HG03280 (cell line): Measurements from ENCODE around the gene FILIP1L.

ENCODE experiments used
- ATAC-seq: cut with Tn5 transposase; IDR thresholded peaks from one replicate; pipeline ENCODE4 v1.9.1; 2021; ENCODE audit warnings: mild to moderate bottlenecking, moderate library complexity; ENCODE audit not compliant: unreplicated experiment

The FILIP1L gene

GRCh38 chr3:99955773-99956562 is 158.3 kb downstream of the FILIP1L start:
- ATAC-seq = no peak

GRCh38 chr3:99954914-99955644 is 159.2 kb downstream of the FILIP1L start:
- no peak for ATAC-seq

GRCh38 chr3:99953596-99953995 is 160.7 kb downstream of the FILIP1L start:
- ATAC-seq = no peak

- no peak for ATAC-seq
Observed at GRCh38 chr3:99952306-99952705, 162.0 kb downstream of the FILIP1L start.

GRCh38 chr3:99951701-99952100 is 162.6 kb downstream of the FILIP1L start:
- no peak for ATAC-seq

- ATAC-seq = no peak
Observed at GRCh38 chr3:99950921-99951320, 163.4 kb downstream of the FILIP1L start.

- ATAC-seq = no peak
Observed at GRCh38 chr3:99949956-99950670, 164.2 kb downstream of the FILIP1L start.

GRCh38 chr3:99948467-99949089 is 165.7 kb downstream of the FILIP1L start:
- ATAC-seq = no peak

GRCh38 chr3:99947356-99947755 is 166.9 kb downstream of the FILIP1L start:
- no peak for ATAC-seq

GRCh38 chr3:99945328-99945995 is 168.8 kb downstream of the FILIP1L start:
- no peak for ATAC-seq

GRCh38 chr3:99943931-99944761 is 170.2 kb downstream of the FILIP1L start:
- no peak for ATAC-seq

GRCh38 chr3:99941211-99941610 is 173.1 kb downstream of the FILIP1L start:
- no peak for ATAC-seq

- no peak for ATAC-seq
Observed at GRCh38 chr3:99940350-99940749, 174.0 kb downstream of the FILIP1L start.

- no peak for ATAC-seq
Observed at GRCh38 chr3:99939876-99940275, 174.4 kb downstream of the FILIP1L start.

GRCh38 chr3:99938270-99938911 is 175.9 kb downstream of the FILIP1L start:
- ATAC-seq = no peak

- no peak for ATAC-seq
Observed at GRCh38 chr3:99934975-99935797, 179.1 kb downstream of the FILIP1L start.

- ATAC-seq = no peak
Observed at GRCh38 chr3:99933971-99934750, 180.1 kb downstream of the FILIP1L start.

GRCh38 chr3:99931059-99931458 is 183.2 kb downstream of the FILIP1L start:
- no peak for ATAC-seq
